Activated CD4-positive, alpha-beta T cell treated with anti-CD3 and anti-CD28 coated beads for 24 hours (primary cell): ENCODE results near the gene CAPRIN1.

Experiments
- DNase-seq, 2 donors: peaks; one replicate each; pipeline ENCODE4 v3.0.0-alpha.2; 2020; ENCODE audit warnings: low read depth in 2 of 2

Gene CAPRIN1, protein sequence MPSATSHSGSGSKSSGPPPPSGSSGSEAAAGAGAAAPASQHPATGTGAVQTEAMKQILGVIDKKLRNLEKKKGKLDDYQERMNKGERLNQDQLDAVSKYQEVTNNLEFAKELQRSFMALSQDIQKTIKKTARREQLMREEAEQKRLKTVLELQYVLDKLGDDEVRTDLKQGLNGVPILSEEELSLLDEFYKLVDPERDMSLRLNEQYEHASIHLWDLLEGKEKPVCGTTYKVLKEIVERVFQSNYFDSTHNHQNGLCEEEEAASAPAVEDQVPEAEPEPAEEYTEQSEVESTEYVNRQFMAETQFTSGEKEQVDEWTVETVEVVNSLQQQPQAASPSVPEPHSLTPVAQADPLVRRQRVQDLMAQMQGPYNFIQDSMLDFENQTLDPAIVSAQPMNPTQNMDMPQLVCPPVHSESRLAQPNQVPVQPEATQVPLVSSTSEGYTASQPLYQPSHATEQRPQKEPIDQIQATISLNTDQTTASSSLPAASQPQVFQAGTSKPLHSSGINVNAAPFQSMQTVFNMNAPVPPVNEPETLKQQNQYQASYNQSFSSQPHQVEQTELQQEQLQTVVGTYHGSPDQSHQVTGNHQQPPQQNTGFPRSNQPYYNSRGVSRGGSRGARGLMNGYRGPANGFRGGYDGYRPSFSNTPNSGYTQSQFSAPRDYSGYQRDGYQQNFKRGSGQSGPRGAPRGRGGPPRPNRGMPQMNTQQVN

DNA sequence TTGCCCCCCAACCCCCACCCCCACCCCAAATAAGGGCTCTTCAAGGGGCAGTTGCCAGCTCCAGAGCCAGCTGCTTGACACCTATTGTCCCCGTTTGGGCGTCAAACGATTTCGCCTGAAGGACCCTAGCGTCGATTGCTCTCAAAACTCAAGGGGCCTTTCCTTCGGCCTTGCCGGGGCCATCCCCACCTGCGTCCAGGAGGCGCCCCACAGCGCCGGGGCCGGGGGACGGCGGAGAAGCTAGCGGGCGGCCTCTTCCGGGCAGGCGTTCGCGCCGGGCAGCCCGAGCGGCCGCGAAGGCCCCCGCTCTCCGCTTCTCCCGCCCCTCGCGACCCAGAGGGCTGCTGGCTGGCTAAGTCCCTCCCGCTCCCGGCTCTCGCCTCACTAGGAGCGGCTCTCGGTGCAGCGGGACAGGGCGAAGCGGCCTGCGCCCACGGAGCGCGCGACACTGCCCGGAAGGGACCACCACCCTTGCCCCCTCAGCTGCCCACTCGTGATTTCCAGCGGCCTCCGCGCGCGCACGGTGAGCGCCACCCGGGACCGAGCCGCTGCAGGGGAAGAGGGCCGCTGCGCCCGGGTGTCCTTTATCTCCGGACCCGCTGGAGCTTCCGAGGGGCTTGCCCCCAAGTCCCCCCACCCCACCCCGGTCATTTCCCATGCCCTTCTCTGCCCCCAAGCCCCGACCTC is at the start of gene CAPRIN1:
Gene CAPRIN1, plus strand, starts transcription at position 383 of the 687 bp plus-strand sequence. CDS start 690 bp downstream, outside the sequence.
- DNase-seq, result peak; percentile 65 to 73

DNA sequence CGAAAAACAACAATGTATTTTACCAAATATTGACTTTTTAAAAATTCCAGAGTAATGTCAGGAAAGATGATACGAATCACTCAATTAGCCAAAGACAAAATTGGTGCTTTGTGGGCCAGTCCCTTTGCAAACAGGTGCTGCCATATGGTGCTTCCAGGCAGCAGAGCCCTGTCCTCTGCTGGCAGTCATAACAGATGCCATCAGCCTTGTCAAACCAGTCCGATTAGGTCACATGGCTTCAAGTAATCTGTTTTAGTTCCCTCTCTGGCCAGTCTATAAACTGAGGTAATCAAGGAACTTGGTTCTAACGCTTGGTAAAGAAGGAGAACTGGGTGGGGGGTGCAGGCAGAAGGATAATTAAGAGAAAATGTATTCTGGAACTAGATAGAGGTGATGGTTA is 49.1 kb upstream of the CAPRIN1 start:
- DNase-seq, result no peak

DNA sequence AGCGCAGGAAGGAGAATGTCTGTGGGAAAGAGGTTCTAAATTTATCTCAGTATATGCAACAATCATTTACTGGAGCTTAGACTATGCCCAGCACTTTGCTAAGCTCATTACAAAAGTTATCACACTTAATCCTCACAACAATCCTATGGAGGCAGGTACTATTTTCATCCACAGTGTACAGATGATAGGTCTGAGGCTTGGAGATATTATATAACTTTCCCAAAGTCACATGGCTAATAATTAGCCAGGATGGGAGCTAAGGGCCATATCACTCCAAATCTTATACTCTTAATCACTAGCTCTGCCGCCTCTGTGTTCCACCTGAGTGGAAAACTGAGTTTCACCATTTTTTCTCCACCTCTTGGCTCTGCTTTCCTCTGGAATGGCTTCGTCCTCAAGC is 47.3 kb upstream of the CAPRIN1 start:
- no peak for DNase-seq

DNA sequence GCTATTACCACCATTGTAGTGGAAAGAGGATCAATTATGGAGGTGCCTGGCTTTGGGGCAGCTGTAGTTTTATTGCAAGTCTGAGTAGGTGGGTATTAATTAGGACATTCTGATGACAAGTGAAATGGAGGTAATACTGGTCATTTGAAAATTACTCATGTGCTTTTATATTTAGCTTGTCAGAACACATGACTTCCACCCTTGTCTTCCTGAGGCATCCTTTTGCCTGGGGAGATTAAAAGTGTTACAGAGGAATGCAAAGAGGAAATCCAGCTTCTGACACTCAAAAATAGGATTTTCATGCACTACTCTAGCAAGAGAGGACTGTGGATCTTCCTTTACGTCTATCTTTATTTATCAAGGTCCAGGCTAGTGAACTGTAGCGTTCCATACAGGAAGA is 44.7 kb upstream of the CAPRIN1 start:
- no peak for DNase-seq

DNA sequence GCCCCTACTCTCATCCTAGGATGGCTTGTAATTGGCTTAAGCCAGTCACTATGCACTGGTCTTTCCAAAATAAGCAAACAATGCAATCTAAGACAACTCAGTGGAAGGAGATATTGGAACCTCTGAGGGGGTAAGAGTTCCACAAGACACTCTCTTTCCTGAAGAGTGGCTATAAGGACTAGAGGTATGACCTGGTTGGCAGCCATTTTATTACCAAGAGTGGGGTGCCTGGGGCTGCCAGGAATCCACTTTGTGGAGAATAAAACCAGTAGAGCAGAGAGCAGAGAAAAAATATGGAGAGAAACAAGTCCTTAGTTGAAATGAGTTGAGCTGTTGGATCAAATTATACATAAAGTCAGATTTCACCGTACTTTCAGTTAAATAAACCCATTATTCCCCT is 38.8 kb upstream of the CAPRIN1 start:
- no peak for DNase-seq

DNA sequence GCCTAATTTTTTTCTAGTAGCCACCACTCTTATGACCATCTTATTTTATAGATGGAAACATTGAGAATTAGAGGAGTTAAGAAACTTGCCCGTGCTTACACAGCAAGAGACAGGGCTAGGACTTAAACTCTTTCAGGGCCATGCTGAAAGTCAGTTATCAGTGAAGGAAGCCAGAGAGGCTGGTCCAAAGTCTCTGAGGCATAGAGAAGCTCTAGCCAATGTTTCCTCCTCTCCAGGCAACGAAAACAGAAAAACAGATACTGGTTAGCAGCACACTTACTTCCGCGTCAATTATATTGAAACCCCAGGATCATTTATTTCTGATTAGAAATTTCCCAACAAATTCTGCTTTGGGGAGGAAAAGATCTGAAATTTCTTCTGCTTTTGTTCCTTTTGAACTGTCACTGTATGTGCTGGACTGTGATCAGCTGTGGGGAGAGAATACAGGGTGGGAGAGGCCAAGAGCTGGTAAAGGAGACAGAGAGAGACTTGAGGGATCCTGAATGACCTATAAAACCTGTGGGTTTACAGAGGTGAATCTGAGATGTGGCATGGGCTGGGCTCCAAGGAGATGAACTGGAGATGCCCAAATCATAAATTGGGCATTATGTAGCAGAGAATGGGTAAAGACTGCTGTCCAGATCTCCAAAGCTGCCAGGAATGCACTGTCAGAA is 37.5 kb upstream of the CAPRIN1 start:
- no peak for DNase-seq

DNA sequence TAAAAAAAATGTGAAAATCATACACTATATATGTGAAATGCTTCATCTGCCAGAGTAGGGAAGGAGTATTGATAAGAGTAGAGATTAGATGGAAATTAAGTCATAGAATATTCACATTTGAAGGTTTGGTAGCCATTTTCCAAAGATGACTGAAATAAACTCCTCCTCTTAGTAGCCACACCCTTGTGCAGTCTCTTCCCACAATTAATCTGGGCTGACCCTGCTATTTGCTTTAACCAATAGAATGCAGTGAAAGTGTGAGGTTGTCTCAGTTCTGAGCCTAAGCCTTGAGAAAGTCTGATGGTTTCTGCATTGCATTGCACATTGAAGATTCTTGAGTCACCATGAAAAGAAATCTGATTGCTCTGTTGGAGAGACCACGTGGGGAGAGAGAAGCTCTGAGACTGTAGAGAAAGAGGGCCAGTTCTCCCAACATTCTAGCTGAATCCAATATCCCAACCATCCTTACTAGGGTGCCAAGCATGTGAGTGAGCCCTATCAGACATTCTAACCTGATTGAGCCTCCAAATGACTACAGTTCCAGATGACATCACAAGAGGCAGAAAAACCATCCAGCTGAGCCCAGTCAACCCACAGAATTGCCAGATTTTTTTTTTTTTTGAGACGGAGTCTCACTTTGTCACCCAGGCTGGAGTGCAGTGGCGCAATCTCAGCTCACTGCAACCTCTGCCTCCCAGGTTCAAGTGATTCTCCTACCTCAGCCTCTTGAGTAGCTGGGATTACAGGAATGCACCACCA is 29.4 kb upstream of the CAPRIN1 start:
- no peak for DNase-seq

DNA sequence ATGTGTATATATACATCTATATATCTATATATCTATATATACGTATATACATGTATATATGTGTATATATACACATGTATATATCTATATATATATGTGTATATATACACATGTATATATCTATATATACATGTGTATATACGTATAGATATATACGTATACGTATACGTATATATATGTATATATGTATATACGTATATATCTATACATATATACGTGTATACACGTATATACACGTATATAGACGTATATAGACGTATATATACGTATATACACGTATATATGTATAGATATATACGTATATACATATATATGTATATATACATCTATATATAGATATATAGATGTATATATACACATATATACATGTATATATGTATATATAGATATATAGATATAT is 25.1 kb upstream of the CAPRIN1 start:
- DNase-seq, result no peak

DNA sequence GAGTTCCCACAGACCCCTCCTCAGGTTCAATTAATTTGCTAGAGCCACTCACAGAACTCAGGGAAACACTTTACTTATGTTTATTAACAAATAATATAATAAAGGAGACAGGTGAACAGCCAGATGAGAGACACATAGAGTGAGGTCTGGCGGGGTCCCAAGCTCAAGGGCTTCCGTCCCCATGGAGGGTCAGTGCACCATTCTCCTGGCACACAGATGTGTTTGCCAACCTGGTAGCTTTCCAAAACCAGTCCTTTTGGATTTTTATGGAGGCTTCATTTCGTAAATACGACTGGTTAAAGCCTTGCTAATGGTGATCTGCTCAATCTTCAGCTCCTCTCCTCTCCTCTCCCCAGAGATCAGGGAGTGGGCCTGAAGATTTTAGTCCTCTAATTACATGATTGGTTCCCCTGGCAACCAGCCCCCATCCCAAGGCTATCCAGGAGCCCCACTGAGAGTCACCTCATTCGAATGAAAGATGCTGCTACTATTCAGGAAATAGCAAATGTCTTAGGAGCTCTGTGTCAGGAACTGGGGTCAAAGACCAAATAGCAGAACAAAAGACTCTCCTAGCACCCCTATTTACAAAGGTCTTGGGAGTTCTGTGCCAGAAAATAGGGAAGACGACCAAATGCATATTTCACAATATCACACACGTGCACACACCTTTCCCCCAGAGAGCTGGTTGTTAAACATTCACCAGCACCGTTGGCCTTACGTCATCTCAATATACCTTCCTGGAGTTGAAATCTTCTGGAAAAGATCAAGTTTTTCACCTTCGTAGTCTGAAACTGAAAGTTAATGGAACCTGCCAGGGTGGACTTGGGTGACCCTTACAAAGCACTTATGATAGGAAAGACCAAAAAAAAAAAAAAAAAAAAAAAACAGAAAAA is 23.8 kb upstream of the CAPRIN1 start:
- no peak for DNase-seq

DNA sequence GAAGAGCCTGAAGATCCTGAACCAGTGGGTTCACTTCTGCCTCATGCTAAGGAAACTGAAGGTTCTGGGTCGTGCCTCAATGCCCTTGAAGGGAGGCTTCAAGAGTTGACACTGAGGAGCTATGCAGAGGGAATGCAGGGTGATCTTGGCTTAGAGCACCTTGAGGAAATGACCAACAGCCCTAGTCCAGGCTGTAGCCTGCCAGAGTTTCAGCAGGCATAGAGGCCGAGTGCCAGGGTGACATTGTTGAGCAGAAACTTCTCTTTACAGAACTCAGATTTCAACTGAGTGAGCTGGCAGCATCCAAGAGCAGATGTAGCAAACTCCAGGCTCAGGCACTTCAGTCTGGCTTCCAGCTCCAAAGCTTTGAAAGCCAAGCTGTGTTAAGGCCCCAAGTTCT is 23.1 kb upstream of the CAPRIN1 start:
- no peak for DNase-seq

DNA sequence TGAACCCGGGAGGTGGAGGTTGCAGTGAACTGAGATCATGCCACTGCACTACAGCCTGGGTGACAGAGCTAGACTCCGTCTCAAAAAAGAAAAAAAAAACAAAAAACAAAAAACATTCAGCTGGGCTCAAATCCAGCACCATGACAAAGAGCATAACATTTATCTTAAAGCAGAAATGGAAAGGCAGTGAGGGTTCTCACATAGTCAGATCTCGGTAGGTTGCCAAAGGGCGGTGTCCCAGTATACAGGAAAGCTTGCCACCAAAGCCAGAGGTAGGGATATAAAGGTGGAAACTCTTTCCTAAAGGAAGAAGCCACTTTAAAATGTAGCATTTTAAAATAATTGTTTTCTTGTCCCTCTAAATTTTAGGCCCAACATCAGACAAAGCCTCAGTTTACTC is 22.4 kb upstream of the CAPRIN1 start:
- no peak for DNase-seq

DNA sequence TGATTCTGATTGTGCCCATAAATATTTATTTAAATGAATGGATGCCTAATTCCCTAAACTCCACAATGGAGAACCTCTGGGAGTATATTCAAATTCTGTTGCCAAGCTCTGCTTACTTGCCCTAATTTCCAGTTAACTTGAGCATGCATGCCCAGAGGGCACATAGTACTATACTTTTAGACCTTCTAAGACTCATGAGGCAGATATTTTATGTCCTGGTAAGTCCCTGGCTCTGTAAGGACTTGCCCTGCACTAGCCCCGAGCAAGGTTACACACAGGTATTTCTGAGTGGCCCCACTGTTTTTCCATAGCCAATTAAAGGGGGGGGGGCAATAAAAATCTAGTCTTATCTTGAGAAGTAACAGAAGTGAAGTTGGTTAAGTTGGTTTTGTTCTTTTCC is 21.1 kb upstream of the CAPRIN1 start:
- no peak for DNase-seq

DNA sequence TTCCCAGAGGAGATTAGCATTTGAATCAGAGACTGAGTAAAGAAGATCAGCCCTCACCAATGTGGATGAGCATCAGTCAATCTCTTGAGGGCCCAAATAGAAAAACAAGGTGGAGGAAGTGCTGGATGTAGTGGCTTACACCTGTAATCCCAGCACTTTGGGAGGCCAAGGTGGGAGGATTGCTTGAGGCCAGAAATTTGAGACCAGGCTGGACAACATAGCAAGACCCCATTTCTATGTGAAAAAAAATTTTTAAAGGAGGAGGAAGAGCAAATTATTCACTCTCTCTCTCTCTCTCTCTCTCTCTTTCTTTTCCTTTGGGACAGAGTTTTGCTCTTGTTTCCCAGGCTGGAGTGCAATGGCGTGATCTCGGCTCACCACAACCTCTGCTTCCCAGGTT is 18.1 kb upstream of the CAPRIN1 start:
- DNase-seq, result no peak

DNA sequence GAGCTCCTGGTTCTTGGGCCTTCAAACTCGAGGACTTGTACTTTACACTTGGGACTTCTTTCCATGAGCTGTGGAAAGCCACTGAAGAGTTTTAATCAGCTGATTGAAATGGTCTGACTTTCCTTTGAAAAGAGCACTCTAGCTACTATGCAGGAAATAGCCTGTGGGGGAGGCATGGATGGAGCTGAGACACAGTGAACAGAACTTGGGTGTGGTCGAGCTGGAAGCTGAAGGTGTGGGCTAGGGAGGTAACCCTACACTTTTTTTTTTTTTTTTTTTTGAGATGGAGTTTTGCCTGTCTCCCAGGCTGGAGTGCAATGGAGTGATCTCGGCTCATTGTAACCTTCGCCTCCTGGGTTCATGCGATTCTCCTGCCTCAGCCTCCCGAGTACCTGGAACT is 17.5 kb upstream of the CAPRIN1 start:
- no peak for DNase-seq

DNA sequence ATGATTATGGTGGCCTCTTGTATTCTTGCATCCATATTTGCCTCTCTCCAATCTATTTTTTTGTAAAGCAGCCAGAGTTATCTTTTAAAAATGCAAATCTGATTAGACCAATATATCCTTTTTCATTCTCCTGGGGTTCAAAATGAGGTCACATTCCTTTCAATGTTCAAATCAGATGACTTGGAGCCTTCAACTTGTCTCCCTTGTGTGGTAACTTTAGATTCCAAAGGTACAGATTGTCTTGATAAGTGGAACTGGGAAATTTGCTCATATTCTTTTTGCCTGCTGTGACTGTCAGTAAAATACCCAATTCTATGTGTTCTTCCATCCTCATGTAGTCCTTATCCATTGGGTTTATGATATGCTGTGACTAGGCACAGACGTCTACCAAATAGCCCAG is 15.1 kb upstream of the CAPRIN1 start:
- no peak for DNase-seq

DNA sequence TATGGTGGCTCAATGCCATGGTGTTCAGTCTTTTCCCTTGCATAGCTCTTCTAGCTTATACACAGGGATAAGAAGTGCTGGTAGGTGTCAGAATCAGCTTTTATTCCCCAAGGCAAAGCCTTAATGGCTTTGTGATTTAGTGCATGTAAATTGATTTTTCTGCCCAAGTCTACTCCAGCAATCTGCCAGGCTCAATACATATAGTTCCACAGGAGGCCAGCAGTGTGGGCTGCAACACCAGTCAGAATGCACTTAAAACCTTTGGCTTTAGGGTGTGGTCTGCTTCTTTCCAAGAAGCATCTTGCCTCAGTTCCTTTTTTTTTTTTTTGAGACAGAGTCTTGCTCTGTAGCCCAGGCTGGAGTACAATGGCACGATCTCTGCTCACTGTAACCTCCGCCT is 14.5 kb upstream of the CAPRIN1 start:
- DNase-seq, result no peak

DNA sequence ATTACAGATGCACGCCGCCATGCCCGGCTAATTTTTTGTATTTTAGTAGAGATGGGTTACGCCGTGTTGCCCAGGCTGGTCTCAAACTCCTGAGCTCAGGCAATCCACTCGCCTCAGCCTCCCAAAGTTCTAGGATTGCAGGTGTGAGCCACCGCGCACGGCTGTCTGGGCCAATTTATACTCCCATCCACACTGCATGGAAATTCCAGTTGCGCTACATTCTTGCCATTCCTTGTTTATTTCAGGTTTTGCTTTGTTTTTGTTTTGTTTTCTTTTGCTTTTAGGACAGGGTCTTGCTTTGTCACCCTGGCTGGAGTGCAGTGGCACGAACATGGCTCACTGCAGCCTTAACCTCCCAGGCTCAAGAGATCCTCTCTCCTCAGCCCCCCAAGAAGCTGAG is 11.0 kb upstream of the CAPRIN1 start:
- DNase-seq, result no peak

DNA sequence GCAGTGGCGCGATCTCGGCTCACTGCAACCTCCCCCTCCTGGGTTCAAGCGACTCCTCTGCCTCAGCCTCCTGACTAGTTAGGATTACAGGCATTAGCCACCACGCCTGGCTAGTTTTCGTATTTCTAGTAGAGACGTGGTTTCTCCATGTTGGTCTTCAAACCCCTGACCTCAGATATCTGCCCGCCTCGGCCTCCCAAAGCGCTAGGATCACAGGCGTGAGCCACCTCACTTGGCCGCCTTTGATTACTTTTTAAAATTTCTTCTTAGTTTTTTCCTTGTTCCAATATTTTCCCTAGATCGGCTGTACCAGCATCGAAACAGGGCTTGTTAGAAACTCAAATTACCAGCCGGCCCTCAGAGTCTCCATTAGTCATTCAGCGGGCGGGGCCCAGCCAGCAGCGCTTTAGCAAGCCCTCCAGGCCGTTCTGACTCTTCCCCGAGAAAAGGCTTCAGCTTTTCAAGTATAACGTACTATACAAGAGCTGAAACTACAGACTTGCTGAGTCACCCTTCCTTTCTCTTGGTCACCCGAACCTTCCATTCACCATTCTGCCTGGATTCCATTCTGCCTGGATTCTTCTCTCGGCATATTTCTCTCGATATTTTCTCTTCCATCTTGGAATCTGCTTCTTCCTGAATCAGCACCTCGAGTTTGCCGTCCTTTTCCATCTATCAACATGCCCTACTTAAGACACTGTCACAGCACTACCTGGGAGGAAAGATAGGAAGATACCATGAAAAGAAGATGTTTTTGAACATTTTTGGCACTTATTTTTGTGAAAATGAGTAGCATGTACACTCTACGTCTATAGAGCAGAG is 6.7 kb upstream of the CAPRIN1 start:
- DNase-seq, result no peak

DNA sequence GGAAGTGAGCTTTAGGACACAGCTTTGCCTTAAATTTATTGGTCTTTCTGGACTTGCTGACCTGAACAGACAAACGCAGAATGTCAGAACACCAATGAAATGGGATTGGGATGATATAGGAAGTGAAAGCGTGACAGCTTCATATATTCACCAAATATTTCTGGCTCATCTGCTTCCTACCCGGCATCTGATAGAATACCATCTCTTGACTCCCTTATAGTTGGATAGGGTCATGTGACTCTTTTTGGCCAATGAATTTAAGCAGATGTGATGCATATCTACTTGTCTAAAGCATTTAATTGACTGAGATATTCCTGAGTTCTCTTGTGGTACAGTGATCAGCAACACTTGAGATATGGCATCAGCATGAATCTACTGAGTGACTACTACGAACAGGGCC is 2.5 kb upstream of the CAPRIN1 start:
- no peak for DNase-seq
